HG03066 (cell line): ENCODE results near the gene USP1.

Source experiments
- ATAC-seq: cut with Tn5 transposase; IDR thresholded peaks from one replicate; pipeline ENCODE4 v1.9.1; 2021; ENCODE audit warnings: low read depth; ENCODE audit not compliant: unreplicated experiment

Gene USP1

GRCh38 chr1:62481681-62482080 lies 44.8 kb downstream of the USP1 start:
- ATAC-seq, result no peak

- no peak for ATAC-seq
Measured at GRCh38 chr1:62484824-62485468, 48.1 kb downstream of the USP1 start.

GRCh38 chr1:62487956-62488355 lies 51.1 kb downstream of the USP1 start:
- no peak for ATAC-seq

GRCh38 chr1:62492521-62492920 lies 55.7 kb downstream of the USP1 start:
- ATAC-seq, result no peak

- no peak for ATAC-seq
Measured at GRCh38 chr1:62493656-62494055, 56.8 kb downstream of the USP1 start.

- ATAC-seq, result no peak
Measured at GRCh38 chr1:62494137-62494536, 57.3 kb downstream of the USP1 start.

GRCh38 chr1:62500210-62500609 lies 63.4 kb downstream of the USP1 start:
- no peak for ATAC-seq
